ENCODE data around the gene RALGDS.

The RALGDS gene

DNA sequence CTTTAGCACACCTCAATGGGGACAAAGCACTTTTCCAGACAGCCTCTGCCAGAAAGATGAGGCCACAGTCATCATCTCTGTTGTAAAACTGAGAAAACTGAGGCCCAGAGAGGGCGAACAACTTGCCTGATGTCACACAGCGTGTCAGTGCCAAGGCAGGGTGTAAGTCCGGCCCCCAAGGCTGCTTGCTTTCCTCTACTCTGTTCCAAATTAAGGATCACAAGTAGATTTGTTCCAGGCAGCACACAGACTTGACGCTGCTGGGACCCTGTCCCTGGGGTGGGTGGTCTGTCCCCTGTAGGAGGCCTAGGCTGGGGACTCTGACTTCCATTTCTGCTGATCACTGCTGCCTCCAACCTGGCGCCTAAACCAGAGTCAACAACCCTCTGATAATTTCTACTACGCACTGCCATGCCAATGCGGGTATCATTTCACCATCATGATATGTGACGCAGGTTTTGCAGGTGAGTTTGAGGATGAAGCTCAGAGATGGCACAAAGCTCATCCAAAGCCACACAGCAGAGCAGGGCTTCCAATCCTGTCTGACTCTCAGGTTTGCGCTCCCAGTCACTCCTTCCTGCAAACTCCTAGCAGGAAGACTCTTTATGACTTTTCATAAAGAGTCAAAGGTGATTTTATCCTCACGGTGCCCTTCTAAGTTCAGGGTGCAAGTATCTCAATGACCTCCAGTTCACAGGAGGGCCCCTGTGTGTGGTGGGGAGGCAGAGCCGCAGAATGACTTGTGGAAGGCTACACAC is 13.5 kb upstream of the RALGDS start:
- DNase-seq (ENCODE audit: low spot score): no peak

DNA sequence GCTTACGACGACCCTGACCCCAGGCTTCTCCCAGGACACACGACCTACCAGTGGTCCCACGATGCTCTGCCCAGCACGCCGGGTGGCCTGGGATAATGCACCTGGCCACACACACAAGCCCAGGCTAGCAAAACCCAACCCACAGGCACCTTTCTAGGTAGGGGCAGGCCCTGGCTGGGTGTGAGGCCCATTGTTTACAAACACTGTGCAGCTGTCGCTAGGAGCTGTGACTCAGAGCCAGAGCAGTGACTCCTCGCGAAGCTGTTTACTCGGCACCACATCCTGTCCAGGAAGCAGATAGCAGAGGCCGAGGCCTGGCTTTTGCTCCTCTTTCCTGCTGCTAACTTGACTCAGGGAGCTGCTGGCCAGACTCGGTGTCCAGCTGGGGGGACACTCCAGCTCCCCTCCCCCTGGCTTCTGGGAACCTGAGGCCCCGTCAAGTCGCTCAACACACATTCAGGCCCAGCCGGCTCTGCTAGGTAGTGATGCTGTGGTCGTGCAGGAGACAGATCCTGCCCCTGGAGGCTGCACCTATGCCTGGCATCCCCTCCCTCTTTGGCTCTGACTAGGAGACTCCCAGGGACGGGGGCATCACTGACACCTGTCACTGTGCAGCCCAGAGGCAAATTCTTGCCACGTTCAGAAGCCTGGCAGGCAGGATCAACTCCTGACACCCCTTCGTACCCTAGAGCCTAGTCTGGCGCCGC is 12.8 kb upstream of the RALGDS start:
- no peak for DNase-seq (ENCODE audit: low spot score)

DNA sequence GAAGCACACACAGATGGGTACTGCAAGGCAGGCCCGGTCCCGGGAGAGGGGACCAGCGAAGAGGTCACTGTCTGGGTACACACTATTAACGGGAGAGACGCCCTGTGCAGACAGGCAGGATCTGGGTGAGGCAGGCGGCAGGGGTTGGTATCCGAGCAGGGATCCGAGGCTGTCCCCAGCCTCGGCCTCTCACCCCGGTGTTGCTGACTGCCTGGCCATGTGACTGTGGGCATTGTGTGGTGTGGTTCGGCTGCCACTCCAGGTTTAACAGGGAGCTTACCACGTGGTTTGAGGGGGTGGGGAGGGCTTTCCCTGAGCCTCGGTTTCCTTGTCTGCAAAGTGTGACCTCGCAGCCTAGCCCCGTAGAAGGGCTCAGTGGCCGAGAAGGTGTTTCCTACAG is 11.1 kb upstream of the RALGDS start:
- DNase-seq (ENCODE audit: low spot score): no peak

DNA sequence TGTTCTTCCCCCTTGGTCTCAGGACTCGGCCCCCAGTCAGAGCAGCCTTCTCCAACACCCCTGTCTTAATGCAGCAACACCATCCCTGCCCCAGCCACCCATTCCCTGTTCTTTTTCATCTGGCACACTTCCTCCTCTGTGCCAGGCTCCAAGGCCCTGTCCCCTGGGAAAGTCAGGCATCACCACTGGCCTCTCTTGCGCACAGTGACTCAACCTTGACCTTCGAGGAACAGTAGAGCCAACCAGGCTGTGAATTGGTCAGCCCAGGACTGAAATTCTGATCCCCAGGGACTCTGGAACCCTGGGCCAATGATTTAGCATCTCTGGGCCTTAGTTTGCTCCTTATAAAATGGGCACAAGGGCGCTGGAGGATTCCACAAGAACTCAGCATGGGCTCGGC is 10.5 kb upstream of the RALGDS start:
- no peak for DNase-seq (ENCODE audit: low spot score)

DNA sequence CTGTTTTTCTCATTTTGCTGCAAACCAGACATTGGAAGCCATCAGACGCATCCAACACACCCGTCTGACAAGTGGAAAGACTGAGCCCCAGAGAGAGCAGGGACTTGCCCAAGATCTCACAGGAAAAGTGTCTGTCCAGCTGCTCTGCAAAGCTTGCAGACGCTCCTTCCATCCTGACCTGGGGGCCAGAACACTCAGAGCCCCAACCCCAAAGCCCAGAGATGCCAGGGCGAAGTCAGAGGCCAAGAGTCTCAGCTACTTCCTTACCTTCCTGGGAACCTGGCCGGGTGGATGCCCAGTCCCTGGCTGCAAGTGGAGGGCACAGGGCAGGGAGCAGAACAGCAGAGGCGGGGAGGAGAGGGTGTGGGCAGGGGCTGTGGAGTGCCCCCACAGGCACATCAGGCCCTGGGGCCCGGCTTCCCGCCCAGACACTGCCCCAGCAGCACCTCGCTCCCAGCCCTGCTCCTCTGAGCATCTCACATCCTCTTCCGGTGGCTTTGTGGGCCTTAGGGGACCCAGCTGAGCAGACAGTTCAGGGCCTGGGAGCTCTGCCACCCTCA is 9.7 kb upstream of the RALGDS start:
- no peak for DNase-seq (ENCODE audit: low spot score)

DNA sequence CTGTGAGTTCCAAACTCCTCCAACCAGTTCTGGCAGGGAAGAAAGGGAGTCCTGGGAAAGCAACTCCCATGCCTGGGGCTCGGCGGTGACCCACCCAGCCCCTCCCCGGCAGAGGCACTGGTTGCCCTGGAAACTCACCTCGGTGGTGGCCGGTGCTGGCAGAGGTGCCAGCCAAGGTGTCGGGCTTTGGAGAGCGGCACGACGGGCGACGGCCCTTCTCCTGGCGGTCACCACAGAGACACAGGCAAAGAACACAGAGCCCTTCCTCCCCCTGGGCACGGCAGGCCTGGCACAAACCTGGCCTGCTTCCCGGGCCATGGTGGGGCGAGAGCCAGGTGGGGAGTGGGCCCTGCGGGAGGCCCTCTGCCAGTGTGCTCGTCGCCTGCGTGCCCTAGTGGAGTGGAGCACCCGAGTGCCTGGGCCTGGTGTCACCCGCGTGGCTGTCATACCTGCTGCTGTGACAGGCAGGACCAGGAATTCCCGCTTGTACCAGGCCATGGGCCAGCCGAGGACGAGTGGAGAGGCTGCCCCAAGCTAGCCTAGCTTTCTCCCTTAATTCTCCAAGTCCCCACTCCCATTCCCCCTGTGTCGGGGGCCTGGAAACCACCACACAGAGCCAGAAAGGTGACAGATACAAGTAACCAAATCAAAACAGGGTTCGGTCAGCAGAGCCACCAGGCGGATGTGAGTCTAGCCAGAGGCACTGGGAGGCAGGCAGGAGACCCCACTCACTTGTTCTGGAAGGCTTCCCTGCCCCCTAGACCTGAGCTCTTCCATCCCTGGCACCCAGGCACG is 8.2 kb upstream of the RALGDS start:
- no peak for DNase-seq (ENCODE audit: low spot score)

DNA sequence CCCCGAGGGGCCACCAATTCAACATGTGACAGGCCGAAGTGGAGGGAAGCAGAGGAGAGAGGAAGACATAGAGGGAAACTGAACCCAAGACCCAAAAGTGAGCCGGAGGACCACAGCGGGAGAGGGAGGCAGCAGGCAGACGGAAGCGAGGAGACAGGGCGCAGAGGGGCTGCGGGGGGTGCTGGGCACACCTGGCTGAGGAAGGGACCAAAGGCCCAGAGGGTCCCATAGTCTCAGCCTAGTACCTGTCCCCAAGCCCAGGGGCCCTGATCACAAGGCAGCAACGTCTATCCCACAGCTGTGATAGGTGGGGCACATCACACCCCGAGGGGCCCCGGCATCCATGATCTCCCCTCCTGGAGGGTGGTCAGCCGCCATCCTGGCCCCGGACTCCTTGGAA is 7.1 kb upstream of the RALGDS start:
- DNase-seq (ENCODE audit: low spot score): no peak

DNA sequence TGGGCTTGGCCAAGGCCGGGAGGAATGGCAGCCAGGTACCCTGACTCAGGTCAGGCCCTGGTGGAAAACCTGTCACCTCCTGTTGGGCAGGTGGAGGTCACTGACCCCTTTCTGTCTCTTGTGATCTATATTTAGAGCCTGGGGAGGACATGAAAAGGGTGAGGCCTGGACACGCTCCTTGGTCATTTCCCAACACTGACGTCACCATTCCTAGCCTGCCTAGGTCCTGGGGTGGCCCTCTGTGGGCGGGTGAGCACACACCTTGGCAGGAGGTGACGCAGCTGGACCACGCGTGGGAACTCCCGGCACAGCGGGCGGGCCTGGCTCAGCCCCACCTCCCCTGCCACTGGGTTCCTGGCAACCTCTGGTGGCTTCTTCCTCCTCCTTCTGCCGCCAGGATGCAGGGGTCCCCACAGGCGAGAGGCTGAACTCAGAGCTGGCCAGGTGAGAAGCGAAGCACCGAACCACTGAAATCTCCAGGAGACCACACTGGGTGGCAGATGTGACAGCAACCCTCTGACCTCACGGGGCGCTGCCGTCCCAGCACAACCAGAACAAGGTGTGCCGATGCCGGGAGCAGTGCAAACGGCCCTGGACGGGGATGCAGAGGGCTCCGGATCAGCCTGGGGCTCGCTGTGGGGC is 6.4 kb upstream of the RALGDS start:
- DNase-seq (ENCODE audit: low spot score): no peak

DNA sequence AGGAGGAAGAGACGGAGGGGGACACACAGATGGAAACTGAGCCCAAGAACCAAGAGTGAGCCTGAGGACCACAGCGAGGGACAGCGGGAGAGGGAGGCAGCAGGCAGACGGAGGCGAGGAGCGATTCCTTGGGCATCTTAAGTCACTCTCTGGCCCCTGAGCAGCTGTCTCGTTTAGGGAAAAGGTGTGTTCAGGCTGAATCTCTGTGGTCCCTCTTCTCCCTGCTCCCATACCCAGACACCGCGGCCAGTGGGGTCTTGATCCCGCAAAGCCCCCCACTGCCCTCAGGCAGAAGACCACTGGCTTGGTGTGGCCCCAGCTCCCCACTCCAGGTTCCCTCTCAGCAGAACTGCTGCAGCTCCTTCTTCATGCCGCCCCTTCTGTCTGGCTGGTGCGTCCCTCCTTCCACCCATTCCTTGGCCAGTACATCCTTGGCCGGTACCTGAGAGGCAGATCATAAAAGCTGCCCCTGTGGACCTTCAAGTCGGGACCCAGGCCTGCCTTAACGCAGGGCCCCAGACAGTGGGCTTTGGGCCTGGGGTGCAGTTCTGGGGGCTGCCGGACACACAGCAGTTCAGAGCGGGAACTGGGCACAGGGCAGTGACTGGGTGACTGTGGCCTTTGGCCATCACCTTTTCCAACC is 5.8 kb upstream of the RALGDS start:
- no peak for DNase-seq (ENCODE audit: low spot score)

DNA sequence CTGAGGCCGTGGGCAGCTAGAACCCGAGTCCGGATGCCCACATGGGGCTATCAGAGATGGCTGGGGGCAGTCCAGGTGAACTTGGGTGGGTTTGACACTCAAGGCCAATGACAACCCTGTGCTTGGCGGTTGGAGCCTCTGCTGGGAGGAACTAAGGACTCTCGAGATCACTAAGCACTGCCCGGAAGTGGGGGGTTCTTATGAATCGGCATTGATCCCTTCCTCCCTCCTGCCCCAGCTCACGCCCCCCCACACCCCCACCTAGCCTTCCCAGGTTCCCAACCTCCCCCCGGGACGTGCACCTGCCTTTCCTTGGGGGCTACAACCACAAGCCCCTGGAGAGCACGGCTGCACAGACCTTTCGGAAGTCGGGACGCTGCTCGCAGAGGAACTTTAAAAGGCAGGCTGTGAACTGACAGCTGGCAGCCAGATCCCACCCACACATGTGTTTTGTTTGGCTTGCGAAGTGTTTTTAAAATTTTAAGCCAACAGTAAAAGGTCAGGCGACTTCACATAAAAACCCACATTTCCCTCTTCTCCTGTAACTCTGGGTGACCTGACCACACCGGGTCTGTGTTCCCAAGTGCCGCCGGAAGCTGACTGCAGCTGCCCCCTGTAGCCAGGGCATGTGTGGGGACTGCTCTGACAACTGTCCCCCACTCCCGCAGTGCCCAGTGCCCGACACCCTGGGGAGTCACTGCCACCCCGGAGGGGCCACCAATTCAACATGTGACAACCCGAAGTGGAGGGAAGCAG is 5.1 kb upstream of the RALGDS start:
- DNase-seq (ENCODE audit: low spot score): no peak

DNA sequence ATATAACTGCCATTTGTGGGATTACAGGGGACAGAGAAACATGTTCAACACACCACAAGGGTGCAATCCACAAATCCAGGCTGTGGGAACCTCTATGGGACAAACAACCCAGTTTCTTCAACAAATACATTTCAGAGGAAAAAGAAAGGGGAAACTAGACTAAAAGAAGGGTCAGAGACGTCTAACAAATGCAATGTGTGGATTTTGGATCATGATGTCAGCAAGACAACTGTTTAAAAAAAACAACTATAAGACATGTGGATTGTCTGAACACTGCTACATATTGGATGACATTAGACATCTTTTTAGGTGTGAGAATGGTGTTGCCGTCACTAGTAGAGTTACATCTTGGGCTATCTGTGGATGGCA is 3.9 kb upstream of the RALGDS start:
- DNase-seq (ENCODE audit: low spot score): no peak

DNA sequence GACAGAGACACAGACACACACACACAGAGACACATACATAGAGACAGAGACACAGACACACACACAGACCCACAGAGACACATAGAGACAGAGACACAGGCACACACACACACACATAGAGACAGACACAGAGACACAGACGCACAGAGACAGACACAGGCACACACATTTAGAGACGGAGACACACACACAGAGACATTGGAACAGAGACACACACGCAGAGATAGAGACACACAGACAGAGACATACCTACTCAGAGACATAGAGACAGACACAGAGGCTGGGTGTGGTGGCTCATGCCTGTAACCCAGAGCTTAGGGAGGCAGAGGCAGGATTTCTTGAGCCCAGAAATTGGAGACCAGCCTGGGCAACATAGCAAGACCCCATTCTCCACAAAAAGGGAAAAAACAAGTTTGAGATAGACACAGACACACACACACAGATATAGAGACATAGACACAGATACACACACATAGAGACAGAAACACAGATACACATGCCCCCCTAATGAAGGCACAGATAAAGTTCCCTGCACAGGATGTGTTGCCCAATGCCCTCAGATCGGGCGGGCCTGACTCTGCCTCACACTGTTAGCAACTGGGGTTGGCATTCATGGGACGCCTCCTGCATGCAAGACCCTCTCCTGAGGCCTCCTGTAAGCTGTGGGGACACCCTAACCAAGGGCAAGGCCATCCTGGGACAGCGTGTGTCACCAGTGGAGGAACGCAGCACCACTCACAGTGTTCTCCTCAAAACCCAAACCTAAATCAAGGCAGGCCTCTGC is 3.3 kb upstream of the RALGDS start:
- no peak for DNase-seq (ENCODE audit: low spot score)

DNA sequence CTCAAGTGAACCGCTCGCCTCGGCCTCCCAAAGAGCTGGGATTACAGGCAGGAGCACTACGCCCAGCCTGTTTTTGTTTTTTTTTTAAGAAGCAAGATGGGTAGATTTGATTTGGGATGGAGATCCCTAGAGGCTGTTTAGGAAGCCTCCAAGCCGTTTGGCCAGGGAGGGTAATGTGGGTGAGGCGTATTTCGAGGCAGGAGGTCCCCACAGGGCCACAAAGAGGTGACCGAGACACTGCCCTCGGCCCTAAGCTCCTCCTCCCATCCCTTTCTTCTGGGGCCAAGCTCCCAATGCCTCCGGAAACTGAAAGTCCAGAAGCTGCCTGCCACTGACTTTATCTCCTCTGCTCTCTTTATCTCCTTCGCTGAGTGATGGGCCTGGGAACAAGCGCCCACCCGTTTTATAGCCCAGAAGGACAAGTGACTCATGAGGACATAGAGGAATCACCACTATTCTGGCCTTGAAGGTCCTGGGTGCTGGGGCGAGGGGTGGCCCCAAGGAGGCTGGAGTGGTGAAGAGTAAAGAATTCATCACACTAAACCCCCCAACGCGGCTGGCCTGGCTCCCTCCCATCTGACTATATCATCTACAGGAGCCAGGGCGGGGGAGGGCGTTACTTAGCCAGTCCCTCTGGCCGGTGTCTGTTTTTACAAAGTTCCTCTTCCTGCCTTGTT is 2.0 kb upstream of the RALGDS start:
- no peak for DNase-seq (ENCODE audit: low spot score)

DNA sequence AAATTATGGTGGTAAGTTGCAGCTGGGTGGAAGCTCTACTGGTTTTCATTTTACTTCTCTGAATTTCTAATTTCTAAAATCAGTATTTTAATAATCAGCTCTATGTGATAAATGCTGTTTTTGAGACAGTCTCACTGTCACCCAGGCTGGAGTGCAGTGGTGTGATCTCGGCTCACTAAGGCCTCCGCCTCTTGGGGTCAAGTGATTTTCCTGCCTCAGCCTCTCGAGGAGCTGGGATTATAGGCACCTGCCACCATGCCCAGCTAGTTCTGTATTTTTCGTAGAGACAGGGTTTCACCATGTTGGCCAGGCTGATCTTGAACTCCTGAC is 1.5 kb upstream of the RALGDS start:
- no peak for DNase-seq (ENCODE audit: low spot score)

DNA sequence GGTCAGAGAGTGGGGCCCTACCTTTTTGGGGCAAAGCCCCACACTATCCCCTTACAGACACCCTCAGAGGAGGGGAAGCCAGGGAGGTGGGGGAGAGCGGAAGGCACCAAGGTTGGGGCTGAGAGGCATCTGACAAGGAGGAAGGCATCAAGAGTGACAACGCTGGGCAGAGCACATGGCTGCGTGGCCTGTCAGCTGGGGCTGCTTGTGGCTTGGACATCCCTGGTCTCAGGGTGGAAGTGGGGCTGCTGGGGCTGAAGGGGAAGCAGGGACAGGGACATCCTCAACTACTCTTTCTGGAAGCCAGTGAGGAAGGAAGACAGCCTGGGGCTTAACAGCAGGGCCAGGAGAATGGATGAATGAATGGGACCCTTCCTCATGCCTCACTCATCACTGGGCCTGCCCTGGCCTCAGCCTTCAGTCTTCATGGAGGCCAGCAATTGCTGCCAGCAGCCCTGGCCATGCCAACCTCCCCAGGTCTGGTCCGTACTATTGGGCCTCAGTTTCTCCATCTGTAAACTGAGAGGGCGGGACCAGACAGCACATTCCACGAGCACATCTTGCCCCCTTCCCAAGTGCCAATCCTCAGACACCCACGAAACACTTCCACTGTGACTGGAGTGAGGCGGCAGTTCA is 993 bp upstream of the RALGDS start:
- no peak for DNase-seq (ENCODE audit: low spot score)

DNA sequence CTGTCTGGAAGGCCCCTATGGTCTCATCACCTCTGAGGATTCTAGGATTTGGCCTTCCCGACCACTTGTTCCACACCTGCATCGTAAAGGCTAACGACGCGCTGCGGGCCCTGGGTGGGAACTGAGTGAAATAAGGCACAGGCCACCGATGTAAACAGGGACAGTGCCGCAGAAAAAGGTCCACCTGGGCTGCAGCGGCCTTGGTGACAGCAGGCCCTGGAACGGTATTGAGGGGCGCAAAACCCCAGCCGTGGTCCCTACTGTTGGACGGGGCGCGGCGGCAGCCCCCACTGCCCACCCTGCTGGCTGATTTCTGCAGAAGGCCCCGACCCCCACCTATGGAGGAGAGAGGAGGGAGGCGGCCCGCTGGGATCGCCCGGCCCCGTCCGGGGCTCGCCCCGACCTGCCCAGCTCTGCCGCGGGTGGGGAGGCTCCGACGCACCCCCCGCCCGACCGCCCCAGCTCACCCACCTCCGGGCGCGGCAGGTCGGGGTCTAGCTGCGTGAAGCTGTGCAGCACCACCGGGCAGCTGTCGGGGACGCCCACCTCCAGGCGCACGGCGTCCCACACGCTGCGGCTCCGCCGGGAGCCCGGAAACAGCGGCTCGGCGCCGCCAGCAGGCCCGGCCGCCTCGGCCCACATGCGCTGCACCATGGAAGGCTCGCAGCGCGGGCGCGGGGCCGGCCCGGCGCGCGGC is 391 bp downstream of the RALGDS start:
- no peak for DNase-seq (ENCODE audit: low spot score)

DNA sequence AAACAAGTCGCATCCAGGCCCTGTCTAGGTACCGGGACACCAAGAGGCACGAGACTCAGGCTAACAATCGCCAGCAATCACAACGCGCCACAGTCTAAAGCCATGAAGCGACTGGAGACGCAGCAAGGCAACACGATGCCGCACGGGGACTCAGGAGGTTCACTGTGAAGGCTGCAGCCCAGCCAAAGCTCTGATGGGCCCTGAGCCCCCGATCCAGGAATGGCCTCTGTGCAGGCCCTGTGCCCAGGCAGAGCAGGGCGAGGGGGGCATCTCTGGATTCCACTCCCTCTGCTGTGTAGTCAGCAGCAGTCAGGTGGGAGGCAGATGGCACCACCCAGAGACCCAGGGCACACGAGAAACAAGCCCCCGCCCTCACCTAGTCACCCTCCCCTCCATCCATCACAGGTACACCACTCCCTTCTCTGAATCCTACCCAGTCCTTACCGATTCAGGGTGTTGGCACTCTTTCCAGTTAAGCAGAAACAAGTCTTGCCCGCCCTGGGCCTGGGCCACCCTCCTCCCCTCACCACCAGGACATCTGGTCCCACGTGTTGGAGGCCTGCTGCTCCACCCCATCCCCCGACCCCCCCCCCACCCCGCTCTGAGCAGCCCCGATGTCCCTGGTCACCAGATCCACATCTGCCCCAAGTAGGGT is 1.1 kb downstream of the RALGDS start:
- DNase-seq (ENCODE audit: low spot score): no peak
